Neural cell (in vitro differentiated cells): ENCODE data around the gene FGD3. TPM values are rescaled to one million over a fixed set of nuclear protein-coding genes. Genes with fewer than 3 reads are reported as not detected.

Source experiments
- H2AFZ ChIP-seq: fragments of 200-600, 300-800 bp; sonication (generic), shearing (Covaris generic); 2 replicates; pipeline ENCODE4 v1.6.0; 2014; ENCODE audit warnings: low read depth, mild to moderate bottlenecking, antibody characterized with exemption, low read length, moderate library complexity
- H3F3A ChIP-seq: fragments of 200-600 bp; shearing (Covaris generic); 2 replicates; pipeline ENCODE4 v1.6.1; 2016; ENCODE audit warnings: mild to moderate bottlenecking, moderate library complexity, mixed read lengths, antibody characterized with exemption, low read length; ENCODE audit not compliant: insufficient read depth, poor library complexity, severe bottlenecking
- H3K27ac ChIP-seq: fragments of 200-600, 300-800 bp; sonication (generic), shearing (Covaris generic); 2 replicates; pipeline ENCODE4 v1.5.1; 2014; ENCODE audit warnings: mild to moderate bottlenecking, low read length, moderate library complexity
- H3K27me3 ChIP-seq: fragments of 300-800, 200-600 bp; sonication (generic), shearing (Covaris generic); 2 replicates; pipeline ENCODE4 v1.6.0; 2014; ENCODE audit warnings: mild to moderate bottlenecking, low read depth, low read length, moderate library complexity; ENCODE audit not compliant: insufficient read depth
- H3K36me3 ChIP-seq: fragments of 300-800, 200-600 bp; sonication (generic), shearing (Covaris generic); 2 replicates; pipeline ENCODE4 v1.5.1; 2014; ENCODE audit warnings: mild to moderate bottlenecking, antibody characterized with exemption, low read length, moderate library complexity; ENCODE audit not compliant: insufficient read depth
- H3K4me2 ChIP-seq: fragments of 300-800, 200-600 bp; sonication (generic), shearing (Covaris generic); 2 replicates; pipeline ENCODE4 v1.6.0; 2014; ENCODE audit warnings: mild to moderate bottlenecking, low read length
- H3K4me3 ChIP-seq: fragments of 300-800, 200-600 bp; sonication (generic), shearing (Covaris generic); 2 replicates; pipeline ENCODE4 v1.5.1; 2014; ENCODE audit warnings: mild to moderate bottlenecking, low read length, moderate library complexity
- H3K79me2 ChIP-seq: fragments of 200-600 bp; shearing (Covaris generic); replicated peaks from 2 replicates; pipeline ENCODE4 v1.6.0; 2014; ENCODE audit warnings: mild to moderate bottlenecking, low read length, moderate library complexity; ENCODE audit not compliant: insufficient read depth
- H3K9ac ChIP-seq: fragments of 300-800, 200-600 bp; sonication (generic), shearing (Covaris generic); 2 replicates; pipeline ENCODE4 v1.6.1; 2016; ENCODE audit warnings: mild to moderate bottlenecking, low read length, mixed read lengths
- H3K9me2 ChIP-seq: fragments of 200-600 bp; shearing (Covaris generic); 2 replicates; pipeline ENCODE4 v1.6.1; 2016; ENCODE audit warnings: mild to moderate bottlenecking, low read length, mixed read lengths; ENCODE audit not compliant: insufficient read depth
- H3K9me3 ChIP-seq: fragments of 200-600, 300-800 bp; sonication (generic), shearing (Covaris generic); 2 replicates; pipeline ENCODE4 v1.6.1; 2016; ENCODE audit warnings: mild to moderate bottlenecking, mixed run types, low read length, moderate library complexity, mixed read lengths
- H4K20me1 ChIP-seq: fragments of 200-600 bp; shearing (Covaris generic); 2 replicates; pipeline ENCODE4 v1.6.1; 2016; ENCODE audit warnings: mild to moderate bottlenecking, mixed run types; ENCODE audit not compliant: insufficient read depth
- EP300 ChIP-seq: fragments of 450-650 bp; conservative IDR thresholded peaks from 2 replicates; pipeline ENCODE4 v1.6.1; 2014; ENCODE audit warnings: antibody characterized with exemption, mild to moderate bottlenecking, moderate library complexity; ENCODE audit not compliant: poor library complexity, severe bottlenecking
- EZH2 ChIP-seq: fragments of 200-600, 300-800 bp; shearing (Covaris generic), sonication (generic); IDR thresholded peaks from 2 replicates; pipeline ENCODE4 v1.6.1; 2014; ENCODE audit warnings: antibody characterized with exemption, low read length, borderline replicate concordance, mild to moderate bottlenecking; ENCODE audit not compliant: insufficient read depth, poor library complexity, severe bottlenecking
- MXI1 ChIP-seq: fragments of 450-650 bp; conservative IDR thresholded peaks from 2 replicates; pipeline ENCODE4 v1.6.1; 2014; ENCODE audit warnings: antibody characterized with exemption, mild to moderate bottlenecking; ENCODE audit not compliant: poor library complexity, severe bottlenecking
- POLR2AphosphoS5 ChIP-seq: IDR thresholded peaks from 2 replicates; pipeline ENCODE4 v1.6.1; 2012
- RAD21 ChIP-seq: fragments of 450-650 bp; conservative IDR thresholded peaks from 2 replicates; pipeline ENCODE4 v1.6.1; 2014; ENCODE audit warnings: antibody characterized with exemption, mild to moderate bottlenecking, moderate library complexity
- SMC3 ChIP-seq: fragments of 450-650 bp; conservative IDR thresholded peaks from 2 replicates; pipeline ENCODE4 v1.6.1; 2014; ENCODE audit warnings: antibody characterized with exemption, mild to moderate bottlenecking, moderate library complexity; ENCODE audit not compliant: poor library complexity
- TAF1 ChIP-seq: IDR thresholded peaks from 2 replicates; pipeline ENCODE4 v1.6.1; 2012; ENCODE audit warnings: low read depth
- polyA plus RNA-seq: library from polyadenylated mRNA; depleted of rRNA; stranded (reverse); fragments of >200 nt; gene quantifications from 2 replicates; pipeline ENCODE4 v1.2.3, GENCODE V29; 2014
- TF ChIP-seq, protein P1 (sequence below): IDR thresholded peaks from 2 replicates; pipeline ENCODE4 v1.6.1; 2012; ENCODE audit warnings: borderline replicate concordance
- TF ChIP-seq, protein P2 (sequence below): fragments of 450-650 bp; IDR thresholded peaks from 2 replicates; pipeline ENCODE4 v1.5.1; 2014; ENCODE audit warnings: antibody characterized with exemption, mild to moderate bottlenecking, moderate library complexity; ENCODE audit not compliant: poor library complexity, severe bottlenecking

The FGD3 gene
- polyA plus RNA-seq, 1 donor from 2014 or later: 8.3 TPM

DNA sequence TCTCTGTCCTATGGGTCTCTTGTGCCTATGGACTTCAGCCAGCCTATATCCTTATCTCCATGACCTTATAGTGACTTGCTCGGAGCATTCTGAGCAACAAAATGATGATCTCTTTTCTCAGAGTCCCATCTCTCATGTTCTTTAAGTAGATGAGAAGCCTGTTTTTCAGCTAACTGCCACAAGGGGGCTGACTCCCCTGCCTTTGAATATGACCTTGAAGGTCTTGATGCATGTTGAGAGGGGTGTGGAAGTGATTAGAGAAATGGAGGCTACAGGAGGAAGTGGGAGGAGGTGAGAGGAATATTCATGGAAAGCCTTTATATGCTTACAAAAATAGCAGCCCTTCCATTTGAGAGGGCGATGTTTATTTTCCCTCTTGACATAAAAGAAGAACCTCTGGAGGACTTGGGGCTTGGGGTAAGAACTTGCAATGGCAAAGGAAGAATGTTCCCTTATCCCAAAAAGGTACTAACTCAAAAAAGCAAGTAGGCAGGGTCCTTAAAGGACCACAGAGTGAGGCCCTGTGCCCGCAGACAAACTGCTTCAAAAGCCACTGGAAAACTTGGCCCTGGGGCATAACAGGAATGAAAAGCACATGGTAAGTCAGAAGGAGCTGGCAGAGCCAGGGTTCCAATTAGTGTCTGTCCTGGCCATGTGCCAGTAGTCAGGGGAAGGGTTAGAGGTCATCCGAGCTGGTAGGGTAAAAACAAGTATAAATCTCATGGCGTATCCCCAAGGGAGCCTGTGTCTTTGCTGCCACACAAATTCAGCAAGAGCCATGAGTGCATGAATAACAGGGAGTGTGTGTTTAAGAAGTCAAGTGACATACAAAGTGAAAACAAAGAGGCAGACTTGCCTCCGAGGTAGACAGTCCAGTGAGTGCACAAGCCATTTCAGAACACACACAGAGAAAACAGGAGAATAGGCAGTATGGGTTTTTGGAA, 39.1 kb downstream of the FGD3 start:
- Histone ChIP-seq H3K27me3 (no peaks in the 10 kb centered on the region), H3K9me3 (peaks cover 4% of the 10 kb centered on the region), H3K27ac (no peak overlapping the region), H2AFZ (no peak overlapping the region), H3K4me3 (no peak overlapping the region), H3K79me2 (no peaks in the 10 kb centered on the region), H3K36me3 (no peaks in the 10 kb centered on the region), H3K9me2 (no peaks in the 10 kb centered on the region), H3K4me2 (no peak overlapping the region), H3K9ac (no peak overlapping the region), H4K20me1 (no peaks in the 10 kb centered on the region), H3F3A (no peaks in the 10 kb centered on the region)
- TF ChIP-seq MXI1: no peak
- TF ChIP-seq RAD21: no peak
- no peak for TF ChIP-seq SMC3
- TF ChIP-seq, protein P1, sequence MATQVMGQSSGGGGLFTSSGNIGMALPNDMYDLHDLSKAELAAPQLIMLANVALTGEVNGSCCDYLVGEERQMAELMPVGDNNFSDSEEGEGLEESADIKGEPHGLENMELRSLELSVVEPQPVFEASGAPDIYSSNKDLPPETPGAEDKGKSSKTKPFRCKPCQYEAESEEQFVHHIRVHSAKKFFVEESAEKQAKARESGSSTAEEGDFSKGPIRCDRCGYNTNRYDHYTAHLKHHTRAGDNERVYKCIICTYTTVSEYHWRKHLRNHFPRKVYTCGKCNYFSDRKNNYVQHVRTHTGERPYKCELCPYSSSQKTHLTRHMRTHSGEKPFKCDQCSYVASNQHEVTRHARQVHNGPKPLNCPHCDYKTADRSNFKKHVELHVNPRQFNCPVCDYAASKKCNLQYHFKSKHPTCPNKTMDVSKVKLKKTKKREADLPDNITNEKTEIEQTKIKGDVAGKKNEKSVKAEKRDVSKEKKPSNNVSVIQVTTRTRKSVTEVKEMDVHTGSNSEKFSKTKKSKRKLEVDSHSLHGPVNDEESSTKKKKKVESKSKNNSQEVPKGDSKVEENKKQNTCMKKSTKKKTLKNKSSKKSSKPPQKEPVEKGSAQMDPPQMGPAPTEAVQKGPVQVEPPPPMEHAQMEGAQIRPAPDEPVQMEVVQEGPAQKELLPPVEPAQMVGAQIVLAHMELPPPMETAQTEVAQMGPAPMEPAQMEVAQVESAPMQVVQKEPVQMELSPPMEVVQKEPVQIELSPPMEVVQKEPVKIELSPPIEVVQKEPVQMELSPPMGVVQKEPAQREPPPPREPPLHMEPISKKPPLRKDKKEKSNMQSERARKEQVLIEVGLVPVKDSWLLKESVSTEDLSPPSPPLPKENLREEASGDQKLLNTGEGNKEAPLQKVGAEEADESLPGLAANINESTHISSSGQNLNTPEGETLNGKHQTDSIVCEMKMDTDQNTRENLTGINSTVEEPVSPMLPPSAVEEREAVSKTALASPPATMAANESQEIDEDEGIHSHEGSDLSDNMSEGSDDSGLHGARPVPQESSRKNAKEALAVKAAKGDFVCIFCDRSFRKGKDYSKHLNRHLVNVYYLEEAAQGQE: no peak
- TF ChIP-seq EP300: no peak
- TF ChIP-seq, protein P2, sequence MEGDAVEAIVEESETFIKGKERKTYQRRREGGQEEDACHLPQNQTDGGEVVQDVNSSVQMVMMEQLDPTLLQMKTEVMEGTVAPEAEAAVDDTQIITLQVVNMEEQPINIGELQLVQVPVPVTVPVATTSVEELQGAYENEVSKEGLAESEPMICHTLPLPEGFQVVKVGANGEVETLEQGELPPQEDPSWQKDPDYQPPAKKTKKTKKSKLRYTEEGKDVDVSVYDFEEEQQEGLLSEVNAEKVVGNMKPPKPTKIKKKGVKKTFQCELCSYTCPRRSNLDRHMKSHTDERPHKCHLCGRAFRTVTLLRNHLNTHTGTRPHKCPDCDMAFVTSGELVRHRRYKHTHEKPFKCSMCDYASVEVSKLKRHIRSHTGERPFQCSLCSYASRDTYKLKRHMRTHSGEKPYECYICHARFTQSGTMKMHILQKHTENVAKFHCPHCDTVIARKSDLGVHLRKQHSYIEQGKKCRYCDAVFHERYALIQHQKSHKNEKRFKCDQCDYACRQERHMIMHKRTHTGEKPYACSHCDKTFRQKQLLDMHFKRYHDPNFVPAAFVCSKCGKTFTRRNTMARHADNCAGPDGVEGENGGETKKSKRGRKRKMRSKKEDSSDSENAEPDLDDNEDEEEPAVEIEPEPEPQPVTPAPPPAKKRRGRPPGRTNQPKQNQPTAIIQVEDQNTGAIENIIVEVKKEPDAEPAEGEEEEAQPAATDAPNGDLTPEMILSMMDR: peak; percentile 21

DNA sequence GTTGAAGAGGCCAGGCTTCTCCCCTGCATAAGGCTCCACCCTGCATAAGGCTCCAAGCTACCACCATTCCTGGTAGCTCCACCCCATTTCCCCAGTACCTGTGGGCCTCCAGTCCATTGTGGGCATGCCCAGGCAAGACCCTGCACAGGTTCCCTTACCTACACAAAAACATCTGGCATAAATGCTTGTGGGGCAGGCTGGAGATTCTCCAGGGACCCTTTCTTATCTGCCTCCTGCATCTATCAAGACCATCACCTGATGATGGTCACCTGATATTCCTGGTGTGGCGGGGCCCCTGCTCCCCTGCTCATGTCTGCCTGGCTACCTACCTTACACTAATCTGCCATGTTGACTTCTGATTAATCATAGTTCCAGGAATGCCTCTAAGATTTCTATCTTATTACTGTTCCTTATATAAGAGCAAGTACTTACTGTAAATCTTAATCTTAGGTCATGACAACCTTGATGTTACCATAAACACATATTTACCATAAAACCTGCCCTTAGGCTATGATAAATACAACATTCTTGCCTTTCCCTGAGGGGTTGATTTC, 41.0 kb downstream of the FGD3 start:
- H2AFZ ChIP-seq: no peak overlapping the region
- no peak for TF ChIP-seq SMC3
- TF ChIP-seq, protein P1: no peak
- TF ChIP-seq TAF1: no peak
- no peak for TF ChIP-seq MXI1
- TF ChIP-seq RAD21: no peak
- no peak for TF ChIP-seq POLR2AphosphoS5
- TF ChIP-seq EZH2: no peak
- TF ChIP-seq EP300: no peak
- TF ChIP-seq, protein P2: no peak
- no peaks in the 10 kb centered on the region for H4K20me1 ChIP-seq
- H3F3A ChIP-seq: no peaks in the 10 kb centered on the region
- H3K9me2 ChIP-seq: no peaks in the 10 kb centered on the region
- no peaks in the 10 kb centered on the region for H3K27me3 ChIP-seq
- H3K36me3 ChIP-seq: no peaks in the 10 kb centered on the region
- no peaks in the 10 kb centered on the region for H3K79me2 ChIP-seq
- H3K9ac ChIP-seq: no peak overlapping the region
- H3K4me3 ChIP-seq: no peak overlapping the region
- H3K4me2 ChIP-seq: no peak overlapping the region
- no peak overlapping the region for H3K27ac ChIP-seq
- H3K9me3 ChIP-seq: peaks cover 4% of the 10 kb centered on the region
